IPS-20b (cell line): ENCODE results near the gene UBA5.
"Not testable (repeated sequence)": the region's sequence is repeated elsewhere in the genome, so short reads cannot be mapped to it uniquely, and the experiment has no call there.

ENCODE experiments used
- H3K27ac ChIP-seq: one replicate; pipeline ENCODE4 v1.5.1; 2013; ENCODE audit warnings: low read length
- H3K27me3 ChIP-seq: 2 replicates; pipeline ENCODE4 v1.6.1; 2013; ENCODE audit warnings: mild to moderate bottlenecking, low read length, inconsistent platforms; ENCODE audit not compliant: insufficient read depth
- H3K36me3 ChIP-seq: 2 replicates; pipeline ENCODE4 v1.6.1; 2013; ENCODE audit warnings: low read depth, mild to moderate bottlenecking, inconsistent platforms, low read length, moderate library complexity; ENCODE audit not compliant: insufficient read depth
- H3K4me1 ChIP-seq: 2 replicates; pipeline ENCODE4 v1.6.1; 2013; ENCODE audit warnings: mild to moderate bottlenecking, control low read depth, inconsistent platforms, low read length, moderate library complexity; ENCODE audit not compliant: insufficient read depth
- H3K4me3 ChIP-seq: 2 replicates; pipeline ENCODE4 v1.5.1; 2013; ENCODE audit warnings: mild to moderate bottlenecking, low read length, inconsistent platforms
- H3K9ac ChIP-seq: 2 replicates; pipeline ENCODE4 v1.6.1; 2013; ENCODE audit warnings: low read depth, mild to moderate bottlenecking, inconsistent platforms, low read length, moderate library complexity
- H3K9me3 ChIP-seq: 2 replicates; pipeline ENCODE4 v1.6.1; 2013; ENCODE audit warnings: mild to moderate bottlenecking, low read depth, low read length, inconsistent platforms; ENCODE audit not compliant: insufficient read depth

UBA5 gene

GRCh38 chr3:132630612-132631011, 29.5 kb upstream of the UBA5 start:
- no peak overlapping the region for H3K4me3 ChIP-seq
- no peak overlapping the region for H3K27ac ChIP-seq

GRCh38 chr3:132635052-132635451, 25.1 kb upstream of the UBA5 start:
- Histone ChIP-seq H3K4me1 (no peaks in the 10 kb centered on the region; the same call in 1 of the 2 replicates), H3K36me3 (peaks cover 9% of the 10 kb centered on the region; the same call in 1 of the 2 replicates), H3K27ac (no peak overlapping the region), H3K9me3 (no peaks in the 10 kb centered on the region), H3K9ac (no peak overlapping the region), H3K4me3 (no peak overlapping the region), H3K27me3 (no peaks in the 10 kb centered on the region)

More at GRCh38 chr3:132630612-132631011, 29.5 kb upstream of the UBA5 start:
- Histone ChIP-seq H3K9ac (no peak overlapping the region), H3K9me3 (no peaks in the 10 kb centered on the region), H3K36me3 (peaks cover 18% of the 10 kb centered on the region), H3K27me3 (no peaks in the 10 kb centered on the region), H3K4me1 (no peaks in the 10 kb centered on the region)

- Histone ChIP-seq H3K4me3 (no peak overlapping the region), H3K27me3 (no peaks in the 10 kb centered on the region), H3K36me3 (peaks cover 9% of the 10 kb centered on the region; the same call in 1 of the 2 replicates), H3K27ac (no peak overlapping the region), H3K9me3 (no peaks in the 10 kb centered on the region), H3K4me1 (no peaks in the 10 kb centered on the region; the same call in 1 of the 2 replicates), H3K9ac (no peak overlapping the region)
Observed at GRCh38 chr3:132637590-132637989, 22.5 kb upstream of the UBA5 start.

GRCh38 chr3:132638706-132639105, 21.4 kb upstream of the UBA5 start:
- Histone ChIP-seq H3K9ac (no peak overlapping the region), H3K4me1 (no peaks in the 10 kb centered on the region; the same call in 1 of the 2 replicates), H3K36me3 (peaks cover 9% of the 10 kb centered on the region; the same call in 1 of the 2 replicates), H3K4me3 (no peak overlapping the region), H3K27ac (no peak overlapping the region), H3K9me3 (no peaks in the 10 kb centered on the region), H3K27me3 (no peaks in the 10 kb centered on the region)

- not testable (repeated sequence) for H3K27ac ChIP-seq, H3K4me1 ChIP-seq, H3K9me3 ChIP-seq, H3K36me3 ChIP-seq, H3K9ac ChIP-seq, H3K4me3 ChIP-seq, H3K27me3 ChIP-seq
Observed at GRCh38 chr3:132641427-132641826, 18.7 kb upstream of the UBA5 start.

- Histone ChIP-seq H3K36me3 (peaks cover 9% of the 10 kb centered on the region; the same call in 1 of the 2 replicates), H3K27ac (no peak overlapping the region), H3K4me1 (no peaks in the 10 kb centered on the region; the same call in 1 of the 2 replicates)
Observed at GRCh38 chr3:132641837-132642538, 18.1 kb upstream of the UBA5 start.

GRCh38 chr3:132642539-132642847, 17.6 kb upstream of the UBA5 start:
- Histone ChIP-seq H3K27ac (no peak overlapping the region), H3K9me3 (no peaks in the 10 kb centered on the region), H3K27me3 (no peaks in the 10 kb centered on the region), H3K36me3 (peaks cover 9% of the 10 kb centered on the region; the same call in 1 of the 2 replicates), H3K4me3 (no peak overlapping the region), H3K4me1 (no peaks in the 10 kb centered on the region), H3K9ac (no peak overlapping the region)

More at GRCh38 chr3:132641837-132642538, 18.1 kb upstream of the UBA5 start:
- H3K4me3 ChIP-seq = no peak overlapping the region
- no peak overlapping the region for H3K9ac ChIP-seq
- H3K27me3 ChIP-seq = no peaks in the 10 kb centered on the region
- no peaks in the 10 kb centered on the region for H3K9me3 ChIP-seq

GRCh38 chr3:132643366-132643765, 16.8 kb upstream of the UBA5 start:
- H3K27ac ChIP-seq = no peak overlapping the region
- no peaks in the 10 kb centered on the region for H3K27me3 ChIP-seq
- H3K36me3 ChIP-seq = peaks cover 9% of the 10 kb centered on the region; the same call in 1 of the 2 replicates
- no peak overlapping the region for H3K9ac ChIP-seq
- no peaks in the 10 kb centered on the region for H3K4me1 ChIP-seq
- no peaks in the 10 kb centered on the region for H3K9me3 ChIP-seq
- H3K4me3 ChIP-seq = no peak overlapping the region

- Histone ChIP-seq H3K4me3 (no peak overlapping the region), H3K9ac (no peak overlapping the region), H3K27me3 (no peaks in the 10 kb centered on the region), H3K36me3 (no peaks in the 10 kb centered on the region), H3K9me3 (no peaks in the 10 kb centered on the region), H3K4me1 (no peaks in the 10 kb centered on the region), H3K27ac (no peak overlapping the region)
Observed at GRCh38 chr3:132645058-132645457, 15.1 kb upstream of the UBA5 start.

GRCh38 chr3:132650153-132650552, 10.0 kb upstream of the UBA5 start:
- Histone ChIP-seq H3K9me3 (no peaks in the 10 kb centered on the region), H3K27me3 (no peaks in the 10 kb centered on the region), H3K4me3 (no peak overlapping the region), H3K4me1 (no peaks in the 10 kb centered on the region), H3K9ac (no peak overlapping the region), H3K36me3 (no peaks in the 10 kb centered on the region), H3K27ac (no peak overlapping the region)

GRCh38 chr3:132652640-132653270, 7.4 kb upstream of the UBA5 start:
- no peaks in the 10 kb centered on the region for H3K36me3 ChIP-seq
- H3K27ac ChIP-seq = no peak overlapping the region
- no peaks in the 10 kb centered on the region for H3K4me1 ChIP-seq
- no peak overlapping the region for H3K4me3 ChIP-seq
- H3K9ac ChIP-seq = no peak overlapping the region
- no peaks in the 10 kb centered on the region for H3K27me3 ChIP-seq
- H3K9me3 ChIP-seq = no peaks in the 10 kb centered on the region

GRCh38 chr3:132654190-132654589, 5.9 kb upstream of the UBA5 start:
- Histone ChIP-seq H3K36me3 (no peaks in the 10 kb centered on the region), H3K4me1 (no peaks in the 10 kb centered on the region), H3K9ac (no peak overlapping the region), H3K27ac (no peak overlapping the region), H3K9me3 (no peaks in the 10 kb centered on the region), H3K4me3 (no peak overlapping the region), H3K27me3 (no peaks in the 10 kb centered on the region)
